ENCODE results near the gene ARL11. TPM values are rescaled to one million over a fixed set of nuclear protein-coding genes. Genes with fewer than 3 reads are reported as not detected.
A peak's percentile ranks its signal among the peaks of the same experiment; 100 is the strongest.
"Not testable (repeated sequence)": the region's sequence is repeated elsewhere in the genome, so short reads cannot be mapped to it uniquely, and the experiment has no call there.

ARL11 gene
- total RNA-seq, 4 donors from 2014 or later: 0.20 to 0.87 (median 0.25) TPM

DNA sequence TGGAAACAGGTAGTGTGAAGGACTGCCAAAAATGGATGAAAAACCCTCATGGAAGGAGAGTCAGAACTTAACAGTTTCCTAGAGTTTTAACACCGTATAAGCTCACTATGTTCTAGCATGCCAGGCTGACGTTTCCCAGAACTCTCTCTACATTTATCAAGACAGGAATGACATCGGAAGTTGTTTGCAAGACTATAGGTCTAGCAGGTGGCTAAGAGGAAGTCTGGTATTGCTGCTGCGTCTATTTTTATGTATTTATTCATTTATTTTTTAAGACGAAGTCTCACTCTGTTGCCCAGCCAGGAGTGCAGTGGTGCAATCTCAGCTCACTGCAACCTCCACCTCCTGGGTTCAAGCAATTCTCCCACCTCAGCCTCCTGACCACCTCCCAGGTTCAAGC is 20.5 kb upstream of the ARL11 start:
- H3K4me1 ChIP-seq: peaks cover 0 to 8% (median 0%) of the 10 kb centered on the region in 4 donors
- no peak overlapping the region for H3K4me3 ChIP-seq
- H3K27ac ChIP-seq: no peak overlapping the region
- no peak for DNase-seq (ENCODE audit: low spot score in 2 of 2)
- H3K9me3 ChIP-seq: peaks cover 0 to 7% (median 0%) of the 10 kb centered on the region in 4 donors
- 66% methylated on average over 5 of the region's 5 CpGs for WGBS, 2 donors
- no peak for TF ChIP-seq POLR2A (IDR thresholded peaks at IDR 0.05)
- TF ChIP-seq EP300 (IDR thresholded peaks at IDR 0.05): no peak
- TF ChIP-seq, protein P1, sequence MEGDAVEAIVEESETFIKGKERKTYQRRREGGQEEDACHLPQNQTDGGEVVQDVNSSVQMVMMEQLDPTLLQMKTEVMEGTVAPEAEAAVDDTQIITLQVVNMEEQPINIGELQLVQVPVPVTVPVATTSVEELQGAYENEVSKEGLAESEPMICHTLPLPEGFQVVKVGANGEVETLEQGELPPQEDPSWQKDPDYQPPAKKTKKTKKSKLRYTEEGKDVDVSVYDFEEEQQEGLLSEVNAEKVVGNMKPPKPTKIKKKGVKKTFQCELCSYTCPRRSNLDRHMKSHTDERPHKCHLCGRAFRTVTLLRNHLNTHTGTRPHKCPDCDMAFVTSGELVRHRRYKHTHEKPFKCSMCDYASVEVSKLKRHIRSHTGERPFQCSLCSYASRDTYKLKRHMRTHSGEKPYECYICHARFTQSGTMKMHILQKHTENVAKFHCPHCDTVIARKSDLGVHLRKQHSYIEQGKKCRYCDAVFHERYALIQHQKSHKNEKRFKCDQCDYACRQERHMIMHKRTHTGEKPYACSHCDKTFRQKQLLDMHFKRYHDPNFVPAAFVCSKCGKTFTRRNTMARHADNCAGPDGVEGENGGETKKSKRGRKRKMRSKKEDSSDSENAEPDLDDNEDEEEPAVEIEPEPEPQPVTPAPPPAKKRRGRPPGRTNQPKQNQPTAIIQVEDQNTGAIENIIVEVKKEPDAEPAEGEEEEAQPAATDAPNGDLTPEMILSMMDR (IDR thresholded peaks at IDR 0.05): no peak
- H3K27me3 ChIP-seq: no peaks in the 10 kb centered on the region
- no peaks in the 10 kb centered on the region for H3K36me3 ChIP-seq

DNA sequence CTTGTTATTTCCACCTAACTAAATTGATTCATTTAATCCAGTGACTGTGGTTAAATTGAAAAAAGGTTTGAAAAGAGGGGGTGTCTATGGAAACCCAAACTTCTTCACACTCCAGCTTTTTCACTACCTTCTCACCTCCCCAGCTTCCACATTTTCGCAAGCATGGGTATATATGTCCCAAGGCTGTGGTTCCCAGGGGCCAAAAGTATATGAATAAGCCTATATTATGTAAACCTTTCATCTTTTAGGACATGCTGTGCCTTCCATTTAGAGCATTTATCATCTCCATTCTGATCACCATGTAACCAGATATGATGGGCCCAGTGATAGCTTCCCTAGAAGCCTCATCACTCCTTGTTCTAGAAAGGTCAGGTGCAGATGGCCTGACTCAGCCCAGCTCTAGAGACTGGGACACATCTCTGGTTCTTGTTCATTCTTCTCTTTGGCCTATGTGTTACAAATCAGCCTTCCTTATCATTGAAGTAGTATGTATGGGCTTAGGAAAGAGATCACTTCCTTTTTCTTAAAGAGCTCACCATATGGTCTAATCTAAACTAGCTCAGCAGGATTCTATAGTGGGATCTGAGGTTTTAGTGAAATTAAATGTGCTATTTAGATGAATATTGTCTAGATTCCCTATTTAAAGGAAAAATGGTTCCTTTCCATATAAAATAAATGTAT is 19.5 kb upstream of the ARL11 start:
- Histone ChIP-seq H3K36me3 (no peaks in the 10 kb centered on the region), H3K27me3 (no peaks in the 10 kb centered on the region), H3K4me1 (peaks cover 0 to 8% (median 0%) of the 10 kb centered on the region in 4 donors), H3K27ac (no peak overlapping the region), H3K9me3 (peaks cover 0 to 8% (median 0%) of the 10 kb centered on the region in 4 donors), H3K4me3 (no peak overlapping the region)
- DNase-seq (ENCODE audit: low spot score in 2 of 2): no peak
- WGBS, 2 donors: 87 to 88% methylated on average over 1 of the region's 1 CpG
- TF ChIP-seq POLR2A (IDR thresholded peaks at IDR 0.05): no peak
- TF ChIP-seq EP300 (IDR thresholded peaks at IDR 0.05): no peak
- TF ChIP-seq, protein P1 (IDR thresholded peaks at IDR 0.05): no peak

DNA sequence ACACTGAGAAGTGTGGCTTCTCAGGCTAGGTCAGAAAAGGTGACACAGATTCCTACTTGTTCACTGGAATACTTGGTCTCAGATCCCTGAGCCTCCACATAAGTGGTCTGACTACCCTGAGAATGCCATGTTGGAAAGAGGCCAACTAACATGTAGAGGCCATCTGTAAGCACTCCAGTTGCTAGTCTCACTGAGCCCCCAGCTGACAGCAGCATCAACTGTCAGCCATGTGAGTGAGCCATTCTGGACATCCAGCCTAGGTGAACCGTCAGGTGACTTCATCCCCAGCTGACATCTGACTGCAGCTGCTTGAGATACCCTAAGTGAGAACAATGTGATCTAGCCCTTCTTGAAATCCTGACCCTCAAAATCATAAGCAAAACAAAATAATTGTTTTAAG is 18.1 kb upstream of the ARL11 start:
- Histone ChIP-seq H3K4me3 (no peak overlapping the region), H3K36me3 (no peaks in the 10 kb centered on the region), H3K27me3 (no peaks in the 10 kb centered on the region), H3K27ac (no peak overlapping the region), H3K4me1 (peaks cover 0 to 3% (median 0%) of the 10 kb centered on the region in 4 donors), H3K9me3 (peaks cover 0 to 8% (median 0%) of the 10 kb centered on the region in 4 donors)
- TF ChIP-seq, protein P1 (IDR thresholded peaks at IDR 0.05): no peak
- TF ChIP-seq POLR2A (IDR thresholded peaks at IDR 0.05) (no peak), EP300 (IDR thresholded peaks at IDR 0.05) (no peak)
- no peak for DNase-seq (ENCODE audit: low spot score in 2 of 2)
- WGBS, 2 donors: 81 to 91% methylated on average over 1 of the region's 1 CpG

DNA sequence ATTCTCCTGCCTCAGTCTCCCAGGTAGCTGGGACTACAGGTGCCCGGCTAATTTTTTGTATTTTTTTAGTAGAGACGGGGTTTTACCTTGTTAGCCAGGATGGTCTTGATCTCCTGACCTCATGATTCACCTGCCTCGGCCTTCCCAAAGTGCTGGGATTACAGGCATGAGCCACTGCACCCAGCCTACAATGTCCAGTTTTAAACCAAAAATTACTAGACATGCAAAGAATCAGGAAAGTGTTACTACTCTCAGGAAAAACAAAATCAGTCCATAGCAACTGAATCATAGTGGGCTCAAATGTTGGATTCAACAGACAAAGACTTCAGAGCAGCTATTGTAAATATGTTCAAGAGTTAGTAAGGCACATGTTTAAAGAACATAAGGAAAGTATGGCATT is 16.3 kb upstream of the ARL11 start:
- peaks cover 0 to 15% (median 5%) of the 10 kb centered on the region in 4 donors for H3K4me1 ChIP-seq
- H3K36me3 ChIP-seq; H3K27me3 ChIP-seq; H3K27ac ChIP-seq; H3K4me3 ChIP-seq; H3K9me3 ChIP-seq; DNase-seq (ENCODE audit: low spot score in 2 of 2): not testable (repeated sequence)
- 92 to 96% methylated on average over 3 of the region's 3 CpGs for WGBS, 2 donors

DNA sequence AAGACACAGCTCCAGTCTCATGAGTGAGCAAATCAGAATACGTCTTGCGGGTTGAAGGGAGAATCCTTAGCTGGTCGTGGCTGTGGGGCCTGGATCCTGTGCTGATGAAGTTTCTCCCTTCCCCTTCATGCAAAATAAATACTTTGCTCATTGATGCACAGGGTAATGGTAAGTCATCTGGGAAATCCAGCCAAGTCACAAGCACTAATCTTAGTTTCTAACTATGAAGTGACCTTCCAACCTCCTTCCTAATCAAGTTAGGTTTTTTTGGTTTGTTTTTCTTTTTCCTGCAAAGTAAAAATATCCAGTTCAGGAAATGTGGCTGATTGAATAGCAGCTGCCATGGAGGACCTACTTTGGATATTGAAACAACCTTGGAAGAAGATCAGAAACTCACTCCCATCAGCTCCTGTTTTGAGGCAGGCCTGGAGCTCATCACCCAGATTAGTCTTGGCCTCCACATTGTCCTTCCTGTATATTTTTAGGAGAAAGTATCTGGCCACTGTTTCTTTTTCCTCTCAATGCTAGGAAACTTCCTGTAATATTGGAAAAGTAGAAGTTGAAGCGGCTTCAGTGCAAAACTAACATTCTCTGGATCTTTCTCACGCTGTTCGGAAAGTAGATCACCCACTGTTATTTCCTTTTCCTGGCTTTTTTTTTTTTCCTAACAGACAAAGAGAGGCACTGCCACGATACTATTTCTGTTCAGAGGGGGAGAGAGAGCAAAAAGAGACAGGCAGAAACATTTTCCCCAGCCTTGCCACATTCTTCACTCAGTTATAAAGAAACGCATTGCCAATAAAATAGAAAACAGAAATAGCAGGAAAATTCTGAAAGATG is 12.3 kb upstream of the ARL11 start:
- Histone ChIP-seq H3K4me1 (peaks cover 0 to 16% (median 5%) of the 10 kb centered on the region in 4 donors), H3K9me3 (peaks cover 0 to 8% (median 0%) of the 10 kb centered on the region in 4 donors), H3K27ac (peak overlapping the region in 2 of 4 donors; percentile 21 to 61), H3K36me3 (no peaks in the 10 kb centered on the region), H3K4me3 (no peak overlapping the region), H3K27me3 (no peaks in the 10 kb centered on the region)
- TF ChIP-seq EP300 (IDR thresholded peaks at IDR 0.05) (no peak), POLR2A (IDR thresholded peaks at IDR 0.05) (no peak)
- TF ChIP-seq, protein P1 (IDR thresholded peaks at IDR 0.05): no peak
- no peak for DNase-seq (ENCODE audit: low spot score in 2 of 2)
- WGBS, 2 donors: 35 to 40% methylated on average over 8 of the region's 8 CpGs
